Skin of body (tissue), 2 donors: Measurements from ENCODE around the gene COTL1. TPM values are rescaled to one million over a fixed set of nuclear protein-coding genes. Genes with fewer than 3 reads are reported as not detected.

Experiments used
- DNase-seq: peaks from one replicate; lab custom pipeline; 2025; lab: John Stamatoyannopoulos, UW
- total RNA-seq: library from RNA; depleted of rRNA; stranded (reverse); fragments of >200 nt; gene quantifications from one replicate; pipeline ENCODE4 v1.2.3, GENCODE V29; 2014

The COTL1 gene
- total RNA-seq, 1 donor from 2014 or later, result 14.6 TPM

- DNase-seq, result no peak
Observed at GRCh38 chr16:84596801-84597527, 20.9 kb downstream of the COTL1 start.

GRCh38 chr16:84596161-84596560 is 21.7 kb downstream of the COTL1 start:
- DNase-seq, result no peak

GRCh38 chr16:84595052-84595481 is 22.8 kb downstream of the COTL1 start:
- no peak for DNase-seq

- no peak for DNase-seq
Observed at GRCh38 chr16:84594725-84595038, 23.2 kb downstream of the COTL1 start.

- DNase-seq, result no peak
Observed at GRCh38 chr16:84593825-84594724, 23.8 kb downstream of the COTL1 start.

- no peak for DNase-seq
Observed at GRCh38 chr16:84592718-84593117, 25.2 kb downstream of the COTL1 start.

GRCh38 chr16:84589975-84590719 is 27.7 kb downstream of the COTL1 start:
- no peak for DNase-seq

GRCh38 chr16:84588991-84589390 is 28.9 kb downstream of the COTL1 start:
- no peak for DNase-seq

GRCh38 chr16:84585886-84586285 is 32.0 kb downstream of the COTL1 start:
- DNase-seq, result no peak

GRCh38 chr16:84585467-84585866 is 32.4 kb downstream of the COTL1 start:
- no peak for DNase-seq

GRCh38 chr16:84584678-84585077 is 33.2 kb downstream of the COTL1 start:
- DNase-seq, result no peak

- no peak for DNase-seq
Observed at GRCh38 chr16:84583995-84584394, 33.9 kb downstream of the COTL1 start.

- no peak for DNase-seq
Observed at GRCh38 chr16:84582958-84583516, 34.8 kb downstream of the COTL1 start.

- DNase-seq, result no peak
Observed at GRCh38 chr16:84581158-84581557, 36.7 kb downstream of the COTL1 start.

- DNase-seq, result no peak
Observed at GRCh38 chr16:84579936-84580335, 37.9 kb downstream of the COTL1 start.

- DNase-seq, result no peak
Observed at GRCh38 chr16:84578538-84579126, 39.2 kb downstream of the COTL1 start.

- DNase-seq, result no peak
Observed at GRCh38 chr16:84577034-84577803, 40.7 kb downstream of the COTL1 start.

- DNase-seq, result no peak
Observed at GRCh38 chr16:84575914-84576313, 42.0 kb downstream of the COTL1 start.

GRCh38 chr16:84574191-84574590 is 43.7 kb downstream of the COTL1 start:
- DNase-seq, result no peak

GRCh38 chr16:84572096-84572495 is 45.8 kb downstream of the COTL1 start:
- no peak for DNase-seq

- DNase-seq, result no peak
Observed at GRCh38 chr16:84571506-84571905, 46.4 kb downstream of the COTL1 start.
